Stimulated activated CD8-positive, alpha-beta memory T cell treated with anti-CD3 and anti-CD28 coated beads, Interleukin-4, amount 100 ng/mL, for 1 hour (primary cell): ENCODE results near the gene ZNF654.
"Not testable (repeated sequence)": the region's sequence is repeated elsewhere in the genome, so short reads cannot be mapped to it uniquely, and the experiment has no call there.

Experiments
- DNase-seq, 2 donors: peaks; one replicate each; pipeline ENCODE4 v3.0.0-alpha.2; 2020; ENCODE audit warnings: low read depth in 2 of 2, low spot score in 1 of 2

The ZNF654 gene

GRCh38 chr3:88137836-88138235, 78.8 kb downstream of the ZNF654 start:
- DNase-seq = no peak

- no peak for DNase-seq
Observed at GRCh38 chr3:88141458-88142083, 82.5 kb downstream of the ZNF654 start.

- no peak for DNase-seq
Observed at GRCh38 chr3:88142094-88142624, 83.1 kb downstream of the ZNF654 start.

GRCh38 chr3:88147261-88147660, 88.2 kb downstream of the ZNF654 start:
- no peak for DNase-seq

GRCh38 chr3:88148651-88149050, 89.6 kb downstream of the ZNF654 start:
- DNase-seq = no peak

- DNase-seq = no peak
Observed at GRCh38 chr3:88149101-88149508, 90.0 kb downstream of the ZNF654 start.

- peak; percentile 55 to 58 for DNase-seq
Observed at GRCh38 chr3:88149509-88150362, 90.7 kb downstream of the ZNF654 start, which contains the start of gene C3orf38. TSS of gene C3orf38 (plus strand) at chr3:88149959. CDS start at chr3:88150053, 94 bp downstream.

- no peak for DNase-seq
Observed at GRCh38 chr3:88150371-88150770, 91.3 kb downstream of the ZNF654 start.

GRCh38 chr3:88150806-88151205, 91.8 kb downstream of the ZNF654 start:
- no peak for DNase-seq

GRCh38 chr3:88151358-88151757, 92.3 kb downstream of the ZNF654 start:
- no peak for DNase-seq

GRCh38 chr3:88152841-88153240, 93.8 kb downstream of the ZNF654 start:
- DNase-seq = no peak

- no peak for DNase-seq
Observed at GRCh38 chr3:88166419-88166971, 107.4 kb downstream of the ZNF654 start.

- DNase-seq = no peak
Observed at GRCh38 chr3:88167173-88167572, 108.1 kb downstream of the ZNF654 start.

- no peak for DNase-seq
Observed at GRCh38 chr3:88167704-88168103, 108.6 kb downstream of the ZNF654 start.

- DNase-seq = no peak
Observed at GRCh38 chr3:88168171-88168570, 109.1 kb downstream of the ZNF654 start.

- DNase-seq = no peak
Observed at GRCh38 chr3:88180398-88180999, 121.4 kb downstream of the ZNF654 start.

- not testable (repeated sequence) for DNase-seq
Observed at GRCh38 chr3:88182165-88182918, 123.3 kb downstream of the ZNF654 start.

- no peak for DNase-seq
Observed at GRCh38 chr3:88188436-88188835, 129.4 kb downstream of the ZNF654 start.

- no peak for DNase-seq
Observed at GRCh38 chr3:88189361-88189810, 130.3 kb downstream of the ZNF654 start.

- no peak for DNase-seq
Observed at GRCh38 chr3:88191872-88192409, 132.9 kb downstream of the ZNF654 start.
